ENCODE measurements around the gene SAMD7. TPM values are rescaled to one million over a fixed set of nuclear protein-coding genes. Genes with fewer than 3 reads are reported as not detected.

SAMD7 gene
- total RNA-seq, 1 donor from 2014 or later, result not detected

DNA sequence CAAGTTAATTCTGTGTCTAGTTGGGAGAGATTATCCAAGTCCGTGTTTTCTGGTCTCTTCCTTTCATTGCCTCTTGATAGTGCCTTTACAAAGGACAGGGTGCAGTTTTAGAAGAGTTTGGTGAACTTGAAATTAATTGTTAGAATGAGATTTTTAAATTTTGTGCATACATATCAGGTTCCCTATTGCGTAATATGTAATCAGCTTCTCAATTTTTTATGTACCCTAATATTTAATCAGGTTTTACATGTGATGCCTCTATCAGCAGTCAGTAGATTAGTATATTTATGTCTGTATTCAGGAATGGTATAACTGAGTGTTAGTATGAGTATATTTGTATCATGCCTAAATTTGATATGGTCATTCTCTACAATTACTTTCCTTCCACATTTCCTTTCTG, 60.1 kb downstream of the SAMD7 start:
- Mint-ChIP-seq H3K27ac (ENCODE audit: unreplicated experiment) (no peak overlapping the region), H3K4me3 (ENCODE audit: unreplicated experiment) (no peak overlapping the region), H3K4me1 (ENCODE audit: low read depth, unreplicated experiment) (peaks cover 20% of the 10 kb centered on the region), H3K9me3 (ENCODE audit: unreplicated experiment) (peaks cover 5% of the 10 kb centered on the region), H3K36me3 (ENCODE audit: unreplicated experiment) (no peaks in the 10 kb centered on the region), H3K27me3 (ENCODE audit: unreplicated experiment) (peaks cover 5% of the 10 kb centered on the region)
- TF ChIP-seq CTCF (IDR thresholded peaks at IDR 0.05; ENCODE audit: partially characterized antibody, unreplicated experiment), result no peak
- DNase-seq, result no peak

- no peaks in the 10 kb centered on the region for H3K4me1 Mint-ChIP-seq (ENCODE audit: low read depth, unreplicated experiment)
- peaks cover 2% of the 10 kb centered on the region for H3K9me3 Mint-ChIP-seq (ENCODE audit: unreplicated experiment)
- no peak overlapping the region for H3K27ac Mint-ChIP-seq (ENCODE audit: unreplicated experiment)
- no peak for TF ChIP-seq CTCF (IDR thresholded peaks at IDR 0.05; ENCODE audit: partially characterized antibody, unreplicated experiment)
- no peak for DNase-seq
- H3K4me3 Mint-ChIP-seq (ENCODE audit: unreplicated experiment), result no peak overlapping the region
- H3K27me3 Mint-ChIP-seq (ENCODE audit: unreplicated experiment), result no peaks in the 10 kb centered on the region
- no peaks in the 10 kb centered on the region for H3K36me3 Mint-ChIP-seq (ENCODE audit: unreplicated experiment)
Observed at GRCh38 chr3:169980055-169980454, 68.7 kb downstream of the SAMD7 start.

DNA sequence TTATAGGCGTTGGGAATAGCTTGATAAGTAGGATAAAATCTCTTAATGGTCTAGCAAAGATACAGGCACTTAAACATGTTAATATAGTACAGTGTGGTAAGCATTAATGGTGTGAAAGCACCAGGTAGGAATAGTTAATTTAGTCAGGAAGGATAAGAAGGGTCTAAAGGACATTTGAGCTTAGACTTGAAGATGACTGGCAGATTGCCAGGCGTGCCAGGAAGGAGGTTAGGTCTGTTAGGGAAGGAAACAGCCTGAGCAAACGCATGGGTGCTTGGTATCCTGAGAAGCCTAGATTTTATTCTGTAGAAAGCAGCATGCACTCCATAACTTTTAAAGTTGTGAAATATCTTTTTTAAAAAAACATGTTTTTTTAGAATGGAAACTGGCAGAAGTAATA, 72.9 kb downstream of the SAMD7 start:
- no peaks in the 10 kb centered on the region for H3K4me1 Mint-ChIP-seq (ENCODE audit: low read depth, unreplicated experiment)
- no peak overlapping the region for H3K4me3 Mint-ChIP-seq (ENCODE audit: unreplicated experiment)
- H3K36me3 Mint-ChIP-seq (ENCODE audit: unreplicated experiment), result no peaks in the 10 kb centered on the region
- H3K9me3 Mint-ChIP-seq (ENCODE audit: unreplicated experiment), result peaks cover 2% of the 10 kb centered on the region
- H3K27ac Mint-ChIP-seq (ENCODE audit: unreplicated experiment), result no peak overlapping the region
- no peak for DNase-seq
- H3K27me3 Mint-ChIP-seq (ENCODE audit: unreplicated experiment), result no peaks in the 10 kb centered on the region
- TF ChIP-seq CTCF (IDR thresholded peaks at IDR 0.05; ENCODE audit: partially characterized antibody, unreplicated experiment), result no peak

Other genes starting within 250 kb of the SAMD7 start
- gene MECOM, start 247.9 kb upstream of the SAMD7 start, total RNA-seq (ENCODE audit: unreplicated experiment), result not detected
- gene TERC, start 146.5 kb upstream of the SAMD7 start, total RNA-seq (ENCODE audit: unreplicated experiment), result 6.4 TPM
- 1.8 TPM for gene ACTRT3, start 142.0 kb upstream of the SAMD7 start, total RNA-seq (ENCODE audit: unreplicated experiment)
- gene MYNN, start 138.2 kb upstream of the SAMD7 start, total RNA-seq (ENCODE audit: unreplicated experiment), result 13.9 TPM
- 0.29 TPM for gene LRRIQ4, start 98.7 kb upstream of the SAMD7 start, total RNA-seq (ENCODE audit: unreplicated experiment)
- 3.6 TPM for gene LRRC34, start 98.7 kb upstream of the SAMD7 start, total RNA-seq (ENCODE audit: unreplicated experiment)
- not detected for gene LRRC31, start 41.6 kb upstream of the SAMD7 start, total RNA-seq (ENCODE audit: unreplicated experiment)
- 75.5 TPM for gene SEC62, start 55.2 kb downstream of the SAMD7 start, total RNA-seq (ENCODE audit: unreplicated experiment)
- not detected for gene GPR160, start 126.4 kb downstream of the SAMD7 start, total RNA-seq (ENCODE audit: unreplicated experiment)